Right ventricle myocardium superior (tissue), 1 donor: ENCODE measurements around the gene DNM2. TPM values are rescaled to one million over a fixed set of nuclear protein-coding genes. Genes with fewer than 3 reads are reported as not detected.

ENCODE experiments used
- ATAC-seq: fragments of 200-7000 bp; cut with Tn5 transposase; one replicate; pipeline ENCODE4 v1.9.1; 2020; ENCODE audit warnings: mild to moderate bottlenecking; ENCODE audit not compliant: poor library complexity
- DNase-seq: peaks from one replicate; pipeline ENCODE4 v3.0.0-alpha.2; 2020
- intact Hi-C: fragments of 100-400 bp; cut with DNase I; formaldehyde crosslinking; loops from one replicate; pipeline ENCODE4 v1.11.2; 2022
- total RNA-seq: library from RNA; stranded (reverse); fragmentation: NEBNext Ultra II Directional; extraction: Animal tissue kit (Norgen Biotek cat#: 25700); gene quantifications from one replicate; pipeline ENCODE4 v1.2.1, GENCODE V29; 2021
- donor health status: DM: no; HTN: yes; CAD: no; lungs with severe emphysema.

The DNM2 gene
- total RNA-seq, 1 donor from 2014 or later: 180 TPM

- intact Hi-C loops: no loop called here
- DNase-seq (no peak), ATAC-seq (no peak)
Measured at GRCh38 chr19:10763828-10764339, 46.0 kb downstream of the DNM2 start.

- intact Hi-C loops: no loop called here
- ATAC-seq: no peak
- DNase-seq: no peak
Measured at GRCh38 chr19:10764340-10764894, 46.5 kb downstream of the DNM2 start.

- ATAC-seq (no peak), DNase-seq (no peak)
- intact Hi-C loops: no loop called here
Measured at GRCh38 chr19:10766049-10766623, 48.3 kb downstream of the DNM2 start.

GRCh38 chr19:10766671-10767201 lies 48.9 kb downstream of the DNM2 start:
- intact Hi-C loops: no loop called here
- ATAC-seq: peak; percentile 30
- DNase-seq: peak; percentile 64

GRCh38 chr19:10767726-10768125 lies 49.8 kb downstream of the DNM2 start:
- intact Hi-C loops: loop anchor here (2.0 kb wide), 2 partner anchors 49 to 97 kb away; partner anchors contain the start of gene DNM2
- ATAC-seq: no peak
- DNase-seq: no peak

- intact Hi-C loops: loop anchor here (2.0 kb wide), 2 partner anchors 50 to 96 kb away; partner anchors contain the start of gene DNM2
- ATAC-seq: peak; percentile 18
- peak; percentile 50 for DNase-seq
Measured at GRCh38 chr19:10768369-10768768, 50.5 kb downstream of the DNM2 start.

- ATAC-seq (no peak), DNase-seq (no peak)
- intact Hi-C loops: loop anchor here (2.0 kb wide), 2 partner anchors 50 to 96 kb away; partner anchors contain the start of gene DNM2
Measured at GRCh38 chr19:10768936-10769335, 51.1 kb downstream of the DNM2 start.

GRCh38 chr19:10769533-10770491 lies 51.9 kb downstream of the DNM2 start:
- ATAC-seq: peak; percentile 79
- peak; percentile 73 for DNase-seq
- intact Hi-C loops: loop anchor here (2.0 kb wide), 2 partner anchors 51 to 95 kb away; partner anchors contain the start of gene DNM2

GRCh38 chr19:10773969-10774368 lies 56.1 kb downstream of the DNM2 start:
- no peak for DNase-seq
- ATAC-seq: no peak
- intact Hi-C loops: no loop called here

- no peak for ATAC-seq
- no peak for DNase-seq
- intact Hi-C loops: no loop called here
Measured at GRCh38 chr19:10774893-10775292, 57.0 kb downstream of the DNM2 start.

GRCh38 chr19:10776900-10777650 lies 59.2 kb downstream of the DNM2 start:
- ATAC-seq (no peak), DNase-seq (no peak)
- intact Hi-C loops: no loop called here

- peak; percentile 61 for DNase-seq
- intact Hi-C loops: no loop called here
Measured at GRCh38 chr19:10780368-10780767, 62.5 kb downstream of the DNM2 start.

GRCh38 chr19:10782795-10783194 lies 64.9 kb downstream of the DNM2 start:
- intact Hi-C loops: no loop called here
- DNase-seq (peak; percentile 83), ATAC-seq (peak; percentile 88)

More at GRCh38 chr19:10780368-10780767, 62.5 kb downstream of the DNM2 start:
- peak; percentile 44 for ATAC-seq

- DNase-seq (peak; percentile 69), ATAC-seq (peak; percentile 26)
- intact Hi-C loops: no loop called here
Measured at GRCh38 chr19:10784257-10784656, 66.4 kb downstream of the DNM2 start.

GRCh38 chr19:10788146-10788545 lies 70.3 kb downstream of the DNM2 start:
- intact Hi-C loops: no loop called here
- no peak for DNase-seq

GRCh38 chr19:10789866-10790265 lies 72.0 kb downstream of the DNM2 start:
- no peak for DNase-seq
- intact Hi-C loops: no loop called here
- no peak for ATAC-seq

More at GRCh38 chr19:10788146-10788545, 70.3 kb downstream of the DNM2 start:
- no peak for ATAC-seq

- no peak for DNase-seq
- ATAC-seq: no peak
- intact Hi-C loops: no loop called here
Measured at GRCh38 chr19:10796653-10797052, 78.8 kb downstream of the DNM2 start.

GRCh38 chr19:10797078-10797477 lies 79.2 kb downstream of the DNM2 start:
- DNase-seq: no peak
- no peak for ATAC-seq
- intact Hi-C loops: no loop called here
